H1 (cell line): ENCODE results near the gene WSCD2. TPM values are rescaled to one million over a fixed set of nuclear protein-coding genes. Genes with fewer than 3 reads are reported as not detected.

ENCODE experiments used
- CTCF ChIA-PET: fragments of 300-600 bp; sonication (Branson Sonifier 250); formaldehyde crosslinking; loops from one replicate; lab custom pipeline; 2021; ENCODE audit not compliant: partially characterized antibody; lab: Charles Lee
- POLR2A ChIA-PET: fragments of 300-600 bp; sonication (Branson Sonifier 250); formaldehyde crosslinking; loops from one replicate; lab custom pipeline; 2021; ENCODE audit warnings: inconsistent platforms; ENCODE audit not compliant: partially characterized antibody; lab: Charles Lee
- DNase-seq, 2 experiments: peaks; one replicate each; pipeline versions ENCODE4 v3.0.0 to v3.0.0-alpha.2; 2010 to 2022; ENCODE audit warnings: low spot score in 2 of 2, low read depth in 1 of 2, mixed read lengths in 1 of 2
- FAIRE-seq: peaks from 2 replicates; lab custom pipeline; 2011; peaks lifted over from hg19 to GRCh38; lab: Jason Lieb, UNC
- H2AFZ ChIP-seq: 2 replicates; pipeline ENCODE4 v1.8.1; 2012; ENCODE audit warnings: low read length, inconsistent platforms
- H2AK5ac ChIP-seq: 2 replicates; pipeline ENCODE4 v1.6.1; 2013; ENCODE audit warnings: low read depth, low read length
- H2BK120ac ChIP-seq: replicated peaks from 2 replicates; pipeline ENCODE3; 2013; ENCODE audit warnings: low read depth, low read length, inconsistent platforms
- H2BK12ac ChIP-seq: 2 replicates; pipeline ENCODE4 v1.6.1; 2013; ENCODE audit warnings: low read depth, low read length
- H2BK15ac ChIP-seq: 2 replicates; pipeline ENCODE4 v1.6.1; 2013; ENCODE audit warnings: low read length
- H2BK20ac ChIP-seq: 2 replicates; pipeline ENCODE4 v1.6.1; 2013; ENCODE audit warnings: low read length
- H2BK5ac ChIP-seq: 2 replicates; pipeline ENCODE4 v1.6.1; 2013; ENCODE audit warnings: low read depth, low read length
- H3K14ac ChIP-seq: 2 replicates; pipeline ENCODE4 v1.6.1; 2013; ENCODE audit warnings: inconsistent platforms; ENCODE audit not compliant: insufficient read length
- H3K18ac ChIP-seq: 2 replicates; pipeline ENCODE4 v1.6.1; 2013; ENCODE audit warnings: low read length; ENCODE audit errors: extremely low read depth
- H3K23ac ChIP-seq: 2 replicates; pipeline ENCODE4 v1.6.1; 2013; ENCODE audit warnings: inconsistent platforms; ENCODE audit not compliant: insufficient read length
- H3K23me2 ChIP-seq: 2 replicates; pipeline ENCODE4 v1.6.1; 2013; ENCODE audit warnings: low read depth, low read length
- H3K27ac ChIP-seq: 2 replicates; pipeline ENCODE4 v1.6.1; 2011; ENCODE audit warnings: low read depth, low read length, inconsistent platforms
- H3K27me3 ChIP-seq, 4 experiments: replicated peaks in 1 of 4; 1 replicate in 1 of 4; 2 replicates in 3 of 4; pipeline versions ENCODE4 v1.6.1 to v1.8.1; 2011 to 2013; ENCODE audit warnings: low read length in 3 of 4, mild to moderate bottlenecking in 3 of 4, inconsistent platforms in 2 of 4, mixed read lengths in 2 of 4, moderate library complexity in 1 of 4; ENCODE audit not compliant: control insufficient read depth in 3 of 4, insufficient read depth in 3 of 4; ENCODE audit errors: extremely low read depth in 1 of 4
- H3K36me3 ChIP-seq, 4 experiments: 2 replicates each; pipeline versions ENCODE4 v1.6.1 to v1.8.1; 2011 to 2013; ENCODE audit warnings: mild to moderate bottlenecking in 4 of 4, low read length in 3 of 4, moderate library complexity in 2 of 4, control low read depth in 1 of 4, inconsistent platforms in 1 of 4; ENCODE audit not compliant: insufficient read depth in 4 of 4, control insufficient read depth in 2 of 4
- H3K4ac ChIP-seq: replicated peaks from 2 replicates; pipeline ENCODE3; 2013; ENCODE audit warnings: low read length, low read depth, mixed read lengths, inconsistent platforms; ENCODE audit not compliant: insufficient read length
- H3K4me1 ChIP-seq, 4 experiments: replicated peaks in 1 of 4; 1 replicate in 1 of 4; 2 replicates in 3 of 4; pipeline versions ENCODE4 v1.6.1 to v1.8.1; 2011 to 2013; ENCODE audit warnings: low read length in 3 of 4, inconsistent platforms in 2 of 4, mixed read lengths in 1 of 4; ENCODE audit not compliant: insufficient read depth in 4 of 4, control insufficient read depth in 3 of 4
- H3K4me2 ChIP-seq, 2 experiments: 2 replicates each; pipeline versions ENCODE4 v1.6.1 to v1.8.1; 2011 to 2013; ENCODE audit warnings: low read depth in 2 of 2, low read length in 2 of 2, control low read depth in 1 of 2, inconsistent platforms in 1 of 2, mild to moderate bottlenecking in 1 of 2; ENCODE audit not compliant: insufficient read depth in 1 of 2
- H3K4me3 ChIP-seq, 4 experiments: fragments of 200-600, 300-600 bp in 1 of 4; sonication (generic), shearing (Covaris generic), sonication (Bioruptor Twin) in 1 of 4; 2 replicates each; pipeline versions ENCODE4 v1.5.1 to v1.8.1; 2011 to 2016; ENCODE audit warnings: low read length in 4 of 4, low read depth in 3 of 4, control low read depth in 2 of 4, inconsistent platforms in 2 of 4, mild to moderate bottlenecking in 2 of 4, mixed read lengths in 1 of 4, moderate library complexity in 1 of 4; ENCODE audit not compliant: insufficient read depth in 2 of 4; ENCODE audit errors: extremely low read depth in 1 of 4
- H3K56ac ChIP-seq: replicated peaks from 2 replicates; pipeline ENCODE3; 2013; ENCODE audit warnings: low read depth, mild to moderate bottlenecking, mixed read lengths, low read length, inconsistent platforms; ENCODE audit not compliant: insufficient read length
- H3K79me1 ChIP-seq: 2 replicates; pipeline ENCODE4 v1.6.1; 2013; ENCODE audit warnings: low read depth, low read length, control low read depth
- H3K79me2 ChIP-seq, 2 experiments: 2 replicates each; pipeline versions ENCODE4 v1.6.1 to v1.8.1; 2012 to 2013; ENCODE audit warnings: low read length in 2 of 2, mild to moderate bottlenecking in 2 of 2, inconsistent platforms in 1 of 2; ENCODE audit not compliant: insufficient read depth in 2 of 2, control insufficient read depth in 1 of 2
- H3K9ac ChIP-seq, 4 experiments: replicated peaks in 1 of 4; 1 replicate in 1 of 4; 2 replicates in 3 of 4; pipeline versions ENCODE4 v1.6.1 to v1.8.1; 2011 to 2013; ENCODE audit warnings: low read depth in 3 of 4, low read length in 3 of 4, control low read depth in 2 of 4, mild to moderate bottlenecking in 2 of 4, moderate library complexity in 2 of 4, inconsistent platforms in 1 of 4; ENCODE audit errors: extremely low read depth in 1 of 4
- H3K9me3 ChIP-seq, 2 experiments: 2 replicates each; pipeline versions ENCODE4 v1.6.1 to v1.8.1; 2012 to 2013; ENCODE audit warnings: mild to moderate bottlenecking in 2 of 2, moderate library complexity in 2 of 2, control low read depth in 1 of 2, inconsistent platforms in 1 of 2, low read depth in 1 of 2, low read length in 1 of 2, mixed read lengths in 1 of 2; ENCODE audit not compliant: insufficient read depth in 2 of 2
- H4K20me1 ChIP-seq, 2 experiments: replicated peaks in 1 of 2; 2 replicates each; pipeline versions ENCODE3 to v1.8.1; 2011 to 2013; ENCODE audit warnings: inconsistent platforms in 2 of 2, low read length in 2 of 2, mild to moderate bottlenecking in 1 of 2; ENCODE audit not compliant: insufficient read depth in 2 of 2, control insufficient read depth in 1 of 2
- H4K5ac ChIP-seq: 2 replicates; pipeline ENCODE4 v1.6.1; 2013; ENCODE audit warnings: low read length, low read depth, mixed read lengths, inconsistent platforms; ENCODE audit not compliant: insufficient read length
- H4K8ac ChIP-seq: 2 replicates; pipeline ENCODE4 v1.8.0; 2013; ENCODE audit warnings: mild to moderate bottlenecking, moderate library complexity, low read length, inconsistent platforms; ENCODE audit not compliant: insufficient read depth; ENCODE audit errors: extremely low read depth
- H4K91ac ChIP-seq: replicated peaks from 2 replicates; pipeline ENCODE3; 2013; ENCODE audit warnings: low read length, mixed read lengths, inconsistent platforms; ENCODE audit not compliant: insufficient read length
- CHD1 ChIP-seq: IDR thresholded peaks from 2 replicates; pipeline ENCODE4 v1.6.1; 2012; ENCODE audit warnings: low read depth, low read length, improper control_type of control experiment
- E2F6 ChIP-seq: IDR thresholded peaks from 2 replicates; pipeline ENCODE4 v1.6.1; 2012; ENCODE audit warnings: inconsistent platforms
- EGR1 ChIP-seq: IDR thresholded peaks from 2 replicates; pipeline ENCODE4 v1.6.1; 2011; ENCODE audit warnings: low read depth, low read length, borderline replicate concordance
- EZH2 ChIP-seq: fragments of 200-600 bp; sonication (generic); IDR thresholded peaks from 2 replicates; pipeline ENCODE4 v1.7.1; 2012; ENCODE audit warnings: low read depth, mild to moderate bottlenecking, moderate library complexity, low read length, inconsistent platforms; ENCODE audit not compliant: severe bottlenecking
- GABPA ChIP-seq: IDR thresholded peaks from 2 replicates; pipeline ENCODE4 v1.6.1; 2011; ENCODE audit warnings: mild to moderate bottlenecking, low read length, moderate library complexity, borderline replicate concordance; ENCODE audit not compliant: insufficient read depth
- GTF2F1 ChIP-seq: IDR thresholded peaks from 2 replicates; pipeline ENCODE4 v1.6.1; 2012; ENCODE audit warnings: low read depth, low read length, improper control_type of control experiment, borderline replicate concordance
- NRF1 ChIP-seq: IDR thresholded peaks from 2 replicates; pipeline ENCODE4 v1.6.1; 2011; ENCODE audit warnings: mild to moderate bottlenecking, low read depth, low read length, improper control_type of control experiment
- POU5F1 ChIP-seq: IDR thresholded peaks from 2 replicates; pipeline ENCODE4 v1.6.1; 2011; ENCODE audit warnings: low read depth, mild to moderate bottlenecking, low read length, moderate library complexity
- RBBP5 ChIP-seq: IDR thresholded peaks from 2 replicates; pipeline ENCODE4 v1.7.1; 2012; ENCODE audit warnings: low read depth, mild to moderate bottlenecking, inconsistent platforms, low read length, moderate library complexity, borderline replicate concordance
- RFX5 ChIP-seq: IDR thresholded peaks from 2 replicates; pipeline ENCODE4 v1.6.1; 2011; ENCODE audit warnings: low read depth, low read length, improper control_type of control experiment, borderline replicate concordance
- SIX5 ChIP-seq: IDR thresholded peaks from 2 replicates; pipeline ENCODE4 v1.6.1; 2011; ENCODE audit warnings: mild to moderate bottlenecking, low read depth, low read length
- TBP ChIP-seq: IDR thresholded peaks from 2 replicates; pipeline ENCODE4 v1.6.1; 2011; ENCODE audit warnings: low read depth, low read length, improper control_type of control experiment
- WGBS, 2 experiments: shearing (Covaris generic) in 1 of 2; methylation state at CpG; one replicate each; pipeline versions ENCODE4 v1.1.6 to v1.1.7; 2013 to 2015; ENCODE audit warnings: low lambda C conversion rate in 2 of 2, mixed read lengths in 2 of 2, inconsistent platforms in 1 of 2, low coverage in 1 of 2, missing lambda C conversion rate in 1 of 2; ENCODE audit not compliant: insufficient replicate concordance in 2 of 2, insufficient coverage in 1 of 2, insufficient read length in 1 of 2; ENCODE audit errors: extremely low coverage in 1 of 2, missing lambda C conversion rate in 1 of 2; 5-methylcytosine and 5-hydroxymethylcytosine counted together
- polyA plus RNA-seq, 7 experiments: library from polyadenylated mRNA; depleted of rRNA in 3 of 7; stranded (reverse) in 5 of 7; unstranded in 2 of 7; fragments of >200 nt in 5 of 7; fragments of 200-250 nt in 2 of 7; gene quantifications; 1 replicate in 5 of 7; 2 replicates in 1 of 7; 4 replicates in 1 of 7; pipeline versions ENCODE4 v1.2.1 to v1.2.3, GENCODE V29; 2011 to 2013; ENCODE audit warnings: missing spikeins in 2 of 7, mixed read lengths in 2 of 7
- total RNA-seq: library from RNA; stranded (reverse); fragmentation: NEBNext Ultra II Directional; extraction: Animal tissue kit (Norgen Biotek cat#: 25700); gene quantifications from 2 replicates; pipeline ENCODE4 v1.2.1, GENCODE V29; 2021

WSCD2 gene
- total and polyA plus RNA-seq, 2 of the 8 experiments (the other 6 are each of a cell fraction or from before 2014, with no cell fraction given), result 1.3 to 2.2 TPM

- H2BK15ac ChIP-seq, result no peak overlapping the region
- H2BK120ac ChIP-seq, result no peak overlapping the region
- H3K27ac ChIP-seq, result no peak overlapping the region
- 0 out of 2 replicates have a peak overlapping the region, but pooled peaks have one; percentile 5 for H2BK12ac ChIP-seq
- no peak overlapping the region for H3K4me3 ChIP-seq
- H3K27me3 ChIP-seq, result no peaks in the 10 kb centered on the region
- H4K91ac ChIP-seq, result peak overlapping the region; percentile 62
- no peaks in the 10 kb centered on the region for H3K36me3 ChIP-seq
- H2AFZ ChIP-seq, result no peak overlapping the region
- H3K4ac ChIP-seq, result no peak overlapping the region
- no peak overlapping the region for H4K5ac ChIP-seq
- H3K56ac ChIP-seq, result no peak overlapping the region
- H3K18ac ChIP-seq, result no peak overlapping the region
- no peak overlapping the region for H2BK20ac ChIP-seq
- no peak overlapping the region for H2BK5ac ChIP-seq
- WGBS, 2 experiments, result 79% methylated on average over 3 of the region's 3 CpGs; no CpG with 5 or more reads in 1 of the 2 experiments
- peak in 1 of 2 experiments; percentile 67 for DNase-seq
- FAIRE-seq, result peak; percentile 69
- H3K23ac ChIP-seq, result no peak overlapping the region
- H3K9ac ChIP-seq, result no peak overlapping the region
- POLR2A ChIA-PET, result interaction anchor here (1.7 kb wide), 1 partner anchor 20 kb away, joined by 3 read pairs; no protein-coding TSS in a partner anchor
- H4K20me1 ChIP-seq, result no peaks in the 10 kb centered on the region
- peaks cover 8 to 26% (median 11%) of the 10 kb centered on the region in 4 experiments for H3K4me1 ChIP-seq
- H3K79me2 ChIP-seq, result no peaks in the 10 kb centered on the region
- no peaks in the 10 kb centered on the region; the same call in 1 of the 2 replicates for H3K23me2 ChIP-seq
- no peak overlapping the region for H3K4me2 ChIP-seq
- no peak overlapping the region for H2AK5ac ChIP-seq
- CTCF ChIA-PET, result interaction anchor here (0.6 to 6.9 kb wide), 51 partner anchors 9 to 325 kb away, joined by 3 to 35 read pairs (median 4); no protein-coding TSS in a partner anchor
- H3K79me1 ChIP-seq, result no peaks in the 10 kb centered on the region
- H3K14ac ChIP-seq, result no peak overlapping the region
- H3K9me3 ChIP-seq, result no peaks in the 10 kb centered on the region; a peak in 1 of 4 replicates
- no peak overlapping the region for H4K8ac ChIP-seq
- TF ChIP-seq GABPA (no peak), RFX5 (no peak), NRF1 (no peak), TBP (no peak), CHD1 (no peak), RBBP5 (no peak), E2F6 (no peak), GTF2F1 (no peak), POU5F1 (no peak), SIX5 (no peak), EGR1 (no peak), EZH2 (no peak)
These were observed 108.2 kb downstream of the WSCD2 start for GRCh38 chr12:108237272-108237671.
